K562 (cell line): ENCODE results near the gene FBXO21. TPM values are rescaled to one million over a fixed set of nuclear protein-coding genes. Genes with fewer than 3 reads are reported as not detected.

Source experiments
- ATAC-seq: fragments of 200-7000 bp; cut with Tn5 transposase; 3 replicates; pipeline ENCODE4 v1.9.1; 2020; ENCODE audit warnings: moderate library complexity
- BruUV-seq: library from RNA; stranded (reverse); fragments of 400-500 nt; replicated peaks from 2 replicates; lab custom pipeline; 2021; lab: Mats Ljungman, UMichigan
- CTCF ChIA-PET: fragments of 300-600 bp; formaldehyde crosslinking; extraction: SDS; loops from one replicate; lab custom pipeline; 2021; ENCODE audit warnings: low intra/inter-chr PET ratio; lab: Yijun Ruan, JAX
- POLR2A ChIA-PET: fragments of 300-600, 350-650 bp; sonication (Branson Sonifier 250); formaldehyde crosslinking; extraction: SDS; loops from one replicate; lab custom pipeline; 2021; ENCODE audit warnings: antibody characterized with exemption, inconsistent platforms; lab: Yijun Ruan, JAX
- DNase-seq, 4 experiments: peaks; one replicate each; pipeline versions ENCODE4 v3.0.0 to v3.0.0-alpha.2; 2011 to 2018; ENCODE audit warnings: low spot score in 3 of 4, mixed read lengths in 3 of 4; ENCODE audit errors: extremely low read depth in 1 of 4
- FAIRE-seq: peaks from 2 replicates; lab custom pipeline; 2011; peaks lifted over from hg19 to GRCh38; lab: Jason Lieb, UNC
- H2AFZ ChIP-seq: 2 replicates; pipeline ENCODE4 v1.6.0; 2011; ENCODE audit warnings: low read depth, low read length, control low read depth, inconsistent platforms
- H3K27ac ChIP-seq: fragments of 200-600 bp; 3 replicates; pipeline ENCODE4 v1.8.0; 2011; ENCODE audit warnings: low read depth, mild to moderate bottlenecking, control low read depth, inconsistent platforms, low read length, moderate library complexity, mixed read lengths; ENCODE audit errors: extremely low read depth
- H3K27me3 ChIP-seq, 2 experiments: fragments of 300-600 bp in 1 of 2; 2 replicates in 1 of 2; 3 replicates in 1 of 2; pipeline versions ENCODE4 v1.6.0 to v1.8.0; 2011; ENCODE audit warnings: inconsistent platforms in 2 of 2, low read length in 2 of 2, mild to moderate bottlenecking in 1 of 2, mixed read lengths in 1 of 2, moderate library complexity in 1 of 2; ENCODE audit not compliant: control insufficient read depth in 2 of 2, insufficient read depth in 2 of 2
- H3K36me3 ChIP-seq: fragments of 300-600 bp; 3 replicates; pipeline ENCODE4 v1.8.0; 2011; ENCODE audit warnings: mild to moderate bottlenecking, low read length, inconsistent platforms; ENCODE audit not compliant: control insufficient read depth, insufficient read depth
- H3K4me1 ChIP-seq, 2 experiments: fragments of 200-600 bp in 1 of 2; replicated peaks in 1 of 2; 2 replicates in 1 of 2; 3 replicates in 1 of 2; pipeline versions ENCODE4 v1.5.1 to v1.8.0; 2011; ENCODE audit warnings: inconsistent platforms in 2 of 2, low read length in 2 of 2, mild to moderate bottlenecking in 1 of 2, mixed read lengths in 1 of 2, moderate library complexity in 1 of 2; ENCODE audit not compliant: control insufficient read depth in 2 of 2, insufficient read depth in 2 of 2
- H3K4me2 ChIP-seq: 2 replicates; pipeline ENCODE4 v1.6.1; 2011; ENCODE audit warnings: low read length, control low read depth, inconsistent platforms, mixed read lengths; ENCODE audit not compliant: insufficient read depth
- H3K4me3 ChIP-seq: fragments of 200-600 bp; sonication (generic), shearing (Covaris generic); 2 replicates; pipeline ENCODE4 v1.5.1; 2016; ENCODE audit warnings: control low read depth, inconsistent platforms
- H3K79me2 ChIP-seq: fragments of 200-600 bp; 3 replicates; pipeline ENCODE4 v1.8.0; 2011; ENCODE audit warnings: low read length, inconsistent platforms; ENCODE audit not compliant: control insufficient read depth, insufficient read depth
- H3K9ac ChIP-seq, 2 experiments: 2 replicates each; pipeline versions ENCODE4 v1.6.0 to v1.6.1; 2011; ENCODE audit warnings: low read depth in 2 of 2, low read length in 2 of 2, control low read depth in 1 of 2, inconsistent platforms in 1 of 2, mild to moderate bottlenecking in 1 of 2, mixed read lengths in 1 of 2; ENCODE audit not compliant: insufficient read depth in 1 of 2
- H3K9me1 ChIP-seq: one replicate; pipeline ENCODE4 v1.6.0; 2011; ENCODE audit warnings: inconsistent platforms, mild to moderate bottlenecking, low read length, moderate library complexity; ENCODE audit not compliant: control insufficient read depth, insufficient read depth
- H3K9me3 ChIP-seq: replicated peaks from 2 replicates; pipeline ENCODE4 v1.5.1; 2011; ENCODE audit warnings: low read depth, low read length, inconsistent platforms; ENCODE audit not compliant: control insufficient read depth, insufficient read depth
- H4K20me1 ChIP-seq: replicated peaks from 2 replicates; pipeline ENCODE4 v1.6.1; 2011; ENCODE audit warnings: low read length, inconsistent platforms, mixed read lengths; ENCODE audit not compliant: control insufficient read depth, insufficient read depth
- ATF3 ChIP-seq, 2 experiments: fragments of 450-650 bp in 1 of 2; sonication (generic) in 1 of 2; formaldehyde crosslinking in 1 of 2; IDR thresholded peaks in 1 of 2; conservative IDR thresholded peaks in 1 of 2; 2 replicates each; pipeline versions ENCODE4 v1.6.1 to v1.8.1; 2016 to 2023; ENCODE audit warnings: mild to moderate bottlenecking in 2 of 2, moderate library complexity in 2 of 2, inconsistent platforms in 1 of 2, missing genetic modification reagents in 1 of 2
- BRD9 ChIP-seq: fragments of 450-650 bp; IDR thresholded peaks from 2 replicates; pipeline ENCODE4 v1.6.1; 2018; ENCODE audit warnings: low read depth; ENCODE audit not compliant: partially characterized antibody
- DLX4 ChIP-seq: fragments of 250-450 bp; sonication (Bioruptor Pico); IDR thresholded peaks from 2 replicates; pipeline ENCODE4 v1.6.1; 2021; ENCODE audit warnings: mild to moderate bottlenecking
- GATAD2A ChIP-seq: fragments of 450-650 bp; IDR thresholded peaks from 2 replicates; pipeline ENCODE4 v1.6.1; 2017
- HBP1 ChIP-seq: fragments of 450-650 bp; formaldehyde crosslinking; IDR thresholded peaks from 2 replicates; pipeline ENCODE4 v1.4.0; 2022; ENCODE audit warnings: missing genetic modification characterization
- HOXB6 ChIP-seq: fragments of 250-450 bp; sonication (Bioruptor Pico); IDR thresholded peaks from 2 replicates; pipeline ENCODE4 v1.5.1; 2022; ENCODE audit warnings: mild to moderate bottlenecking, borderline replicate concordance
- MCM5 ChIP-seq: fragments of 450-650 bp; IDR thresholded peaks from 2 replicates; pipeline ENCODE4 v1.6.1; 2016; ENCODE audit warnings: low read depth
- MEF2A ChIP-seq: IDR thresholded peaks from 2 replicates; pipeline ENCODE4 v1.6.1; 2011; ENCODE audit warnings: low read depth, mild to moderate bottlenecking, low read length, moderate library complexity; ENCODE audit not compliant: control insufficient read depth
- MXD1 ChIP-seq: fragments of 250-450 bp; sonication (Bioruptor Pico); IDR thresholded peaks from 2 replicates; pipeline ENCODE4 v1.8.0; 2021; ENCODE audit warnings: borderline replicate concordance, mild to moderate bottlenecking, moderate library complexity; ENCODE audit not compliant: poor library complexity, severe bottlenecking
- NR2C2 ChIP-seq, 2 experiments: fragments of 200-800 bp in 1 of 2; sonication (Bioruptor generic) in 1 of 2; sonication (generic) in 1 of 2; formaldehyde crosslinking in 1 of 2; IDR thresholded peaks; 2 replicates each; pipeline versions ENCODE4 v1.6.1 to v1.8.0; 2016 to 2022; ENCODE audit warnings: mild to moderate bottlenecking in 1 of 2, missing compliant biosample characterization in 1 of 2, missing genetic modification characterization in 1 of 2, missing genetic modification reagents in 1 of 2
- RB1 ChIP-seq: fragments of 450-650 bp; IDR thresholded peaks from 2 replicates; pipeline ENCODE4 v1.6.1; 2017; ENCODE audit warnings: low read depth, mild to moderate bottlenecking
- U2AF1 ChIP-seq: fragments of 200-400 bp; formaldehyde crosslinking; optimal IDR thresholded peaks from 2 replicates; pipeline ENCODE3; 2017; ENCODE audit warnings: mild to moderate bottlenecking, low read depth, low read length, moderate library complexity
- USF2 ChIP-seq: sonication (generic); formaldehyde crosslinking; IDR thresholded peaks from 2 replicates; pipeline ENCODE4 v1.5.0; 2020; ENCODE audit warnings: missing genetic modification reagents
- ZFPM2 ChIP-seq: fragments of 250-450 bp; sonication (Bioruptor Pico); IDR thresholded peaks from 2 replicates; pipeline ENCODE4 v1.5.1; 2022; ENCODE audit warnings: mild to moderate bottlenecking
- ZFX ChIP-seq: sonication (generic); formaldehyde crosslinking; IDR thresholded peaks from 2 replicates; pipeline ENCODE4 v1.8.0; 2022; ENCODE audit warnings: mild to moderate bottlenecking, missing genetic modification reagents, moderate library complexity
- ZNF445 ChIP-seq: fragments of 250-450 bp; sonication (Bioruptor Pico); IDR thresholded peaks from 2 replicates; pipeline ENCODE4 v1.4.0; 2020; ENCODE audit warnings: low read depth, mild to moderate bottlenecking, moderate library complexity
- WGBS: fragments of 100-300 bp; shearing (Covaris generic); methylation state at CpG from one replicate; pipeline ENCODE4 v1.1.6; 2016; ENCODE audit warnings: low coverage, mixed read lengths; ENCODE audit not compliant: insufficient coverage; ENCODE audit errors: missing lambda C conversion rate; 5-methylcytosine and 5-hydroxymethylcytosine counted together
- in situ Hi-C: fragments of 300-500 bp; cut with MboI; formaldehyde crosslinking; loops from 4 replicates; pipeline ENCODE4 v1.15.0; 2018; ENCODE audit warnings: inconsistent platforms, mixed read lengths
- intact Hi-C: fragments of 100-400 bp; cut with micrococcal nuclease; formaldehyde crosslinking; loops from 2 replicates; pipeline ENCODE4 v1.14.2; 2022
- polyA plus RNA-seq, 8 experiments: library from polyadenylated mRNA; depleted of rRNA in 4 of 8; stranded (reverse) in 5 of 8; unstranded in 3 of 8; fragments of >200 nt; fragmentation: Nextera tagmentation in 2 of 8; fragmentation: Illumina TruSeq in 1 of 8; extraction: Ambion mirVana in 2 of 8; extraction: Trizol in 1 of 8; gene quantifications; 2 replicates each; pipeline versions ENCODE4 v1.2.1 to v1.2.3, GENCODE V29; 2011 to 2014; ENCODE audit warnings: inconsistent platforms in 1 of 8, missing spikeins in 1 of 8
- total RNA-seq, 7 experiments: library from RNA; depleted of rRNA in 6 of 7; stranded (reverse); fragments of >200 nt in 6 of 7; fragmentation: Illumina TruSeq in 2 of 7; extraction: Trizol in 2 of 7; gene quantifications; 2 replicates each; pipeline versions ENCODE4 v1.2.1 to v1.2.3, GENCODE V29; 2011 to 2021; ENCODE audit warnings: low replicate concordance in 1 of 7

Gene FBXO21
- total and polyA plus RNA-seq, 9 of the 15 experiments (the other 6 are each of a cell fraction or from before 2014, with no cell fraction given), result 3.0 to 50.9 (median 9.1) TPM

GRCh38 chr12:117113231-117113630, 77.0 kb downstream of the FBXO21 start:
- Histone ChIP-seq H4K20me1 (peaks cover 3% of the 10 kb centered on the region; the same call in 1 of the 2 replicates), H3K79me2 (no peaks in the 10 kb centered on the region), H3K27ac (no peak overlapping the region), H2AFZ (no peak overlapping the region), H3K9me3 (no peaks in the 10 kb centered on the region), H3K4me1 (peaks cover 6 to 9% of the 10 kb centered on the region in 2 experiments; a peak in 4 of 5 replicates), H3K36me3 (no peaks in the 10 kb centered on the region), H3K9ac (no peak overlapping the region), H3K4me3 (no peak overlapping the region), H3K9me1 (no peaks in the 10 kb centered on the region), H3K4me2 (no peak overlapping the region), H3K27me3 (peaks cover 0 to 12% of the 10 kb centered on the region in 2 experiments; a peak in 2 of 5 replicates)
- no TSS peak for BruUV-seq
- ATAC-seq (no peak), FAIRE-seq (no peak), DNase-seq (no peak)
- TF ChIP-seq HBP1, result no peak
- TF ChIP-seq ATF3 (IDR thresholded peaks at IDR 0.05), result no peak
- no peak for TF ChIP-seq ATF3 (CRISPR knock-in tag; conservative IDR thresholded peaks at IDR 0.05)
- no peak for TF ChIP-seq U2AF1
- TF ChIP-seq MCM5, result no peak
- no peak for TF ChIP-seq BRD9
- TF ChIP-seq USF2, result no peak
- no peak for TF ChIP-seq RB1
- no peak for TF ChIP-seq NR2C2 (CRISPR knock-in tag; IDR thresholded peaks at IDR 0.05)
- no peak for TF ChIP-seq NR2C2 (tag; IDR thresholded peaks at IDR 0.05)
- TF ChIP-seq MEF2A, result no peak
- no peak for TF ChIP-seq HOXB6 (CRISPR knock-in tag)
- no peak for TF ChIP-seq ZFPM2
- no peak for TF ChIP-seq ZFX (CRISPR knock-in tag)
- TF ChIP-seq GATAD2A, result no peak
- no peak for TF ChIP-seq DLX4 (CRISPR knock-in tag)
- TF ChIP-seq ZNF445 (CRISPR knock-in tag), result no peak
- no peak for TF ChIP-seq MXD1 (CRISPR knock-in tag)
- CTCF ChIA-PET, result no interaction called here
- in situ Hi-C loops (loop anchor here (10.0 kb wide), 1 partner anchor 408 kb away; no protein-coding TSS in a partner anchor), intact Hi-C loops (no loop called here)
- WGBS, result 61% methylated on average over 9 of the region's 9 CpGs
- POLR2A ChIA-PET, result interaction anchor here (0.5 to 1.0 kb wide), 2 partner anchors 15 to 1824 kb away, joined by 3 read pairs; no protein-coding TSS in a partner anchor
